ENCODE measurements around the gene ZXDB. TPM values are rescaled to one million over a fixed set of nuclear protein-coding genes. Genes with fewer than 3 reads are reported as not detected.
"Not testable (repeated sequence)": the region's sequence is repeated elsewhere in the genome, so short reads cannot be mapped to it uniquely, and the experiment has no call there.

ZXDB gene
- total RNA-seq = 10 to 100 TPM; 10.9 to 22.4 (median 11.8) TPM

- H3K36me3 ChIP-seq; H3K9me3 ChIP-seq; H3K27me3 ChIP-seq; DNase-seq (ENCODE audit: low spot score in 2 of 2); intact Hi-C loops (cut with DNase I; ENCODE audit: low total_unique reads); H3K4me1 ChIP-seq: not testable (repeated sequence)
- peak within 1 kb of the TSS; percentile 52 to 79 (median 59) for H3K4me3 ChIP-seq
- peak within 1 kb of the TSS; percentile 95 to 99 for H3K27ac ChIP-seq
Observed at GRCh38 chrX:57591284-57592159, at the start of gene ZXDB. Gene ZXDB (plus strand): TSS chrX:57592011. CDS start chrX:57592049, 38 bp downstream.

DNA sequence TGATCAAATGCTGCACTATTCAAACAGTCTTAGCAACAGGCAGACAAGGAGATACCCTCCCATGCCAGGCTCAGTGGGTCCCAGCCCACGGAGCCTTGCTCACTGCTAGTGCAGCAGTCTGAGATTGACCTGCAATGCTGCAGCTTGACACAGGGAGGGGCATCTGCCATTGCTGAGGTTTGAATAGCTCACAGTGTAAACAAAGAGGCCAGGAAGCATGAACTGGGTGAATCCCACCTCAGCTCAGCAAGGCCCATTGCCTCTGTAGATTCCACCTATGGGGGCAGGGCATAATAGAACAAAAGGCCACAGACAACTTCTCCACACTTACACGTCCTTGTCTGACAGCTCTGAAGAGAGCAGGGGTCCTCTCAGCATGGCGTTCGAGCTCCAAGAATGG, 26.6 kb upstream of the ZXDB start:
- DNase-seq (ENCODE audit: low spot score in 2 of 2) = no peak
- no peaks in the 10 kb centered on the region for H3K27me3 ChIP-seq
- H3K9me3 ChIP-seq = no peaks in the 10 kb centered on the region
- intact Hi-C loops (cut with DNase I; ENCODE audit: low total_unique reads) = no loop called here
- no peaks in the 10 kb centered on the region for H3K4me1 ChIP-seq
- H3K4me3 ChIP-seq = no peak overlapping the region
- no peak for TF ChIP-seq POLR2A (IDR thresholded peaks at IDR 0.05)
- TF ChIP-seq POLR2AphosphoS5 (IDR thresholded peaks at IDR 0.05) = no peak
- TF ChIP-seq, protein P1, sequence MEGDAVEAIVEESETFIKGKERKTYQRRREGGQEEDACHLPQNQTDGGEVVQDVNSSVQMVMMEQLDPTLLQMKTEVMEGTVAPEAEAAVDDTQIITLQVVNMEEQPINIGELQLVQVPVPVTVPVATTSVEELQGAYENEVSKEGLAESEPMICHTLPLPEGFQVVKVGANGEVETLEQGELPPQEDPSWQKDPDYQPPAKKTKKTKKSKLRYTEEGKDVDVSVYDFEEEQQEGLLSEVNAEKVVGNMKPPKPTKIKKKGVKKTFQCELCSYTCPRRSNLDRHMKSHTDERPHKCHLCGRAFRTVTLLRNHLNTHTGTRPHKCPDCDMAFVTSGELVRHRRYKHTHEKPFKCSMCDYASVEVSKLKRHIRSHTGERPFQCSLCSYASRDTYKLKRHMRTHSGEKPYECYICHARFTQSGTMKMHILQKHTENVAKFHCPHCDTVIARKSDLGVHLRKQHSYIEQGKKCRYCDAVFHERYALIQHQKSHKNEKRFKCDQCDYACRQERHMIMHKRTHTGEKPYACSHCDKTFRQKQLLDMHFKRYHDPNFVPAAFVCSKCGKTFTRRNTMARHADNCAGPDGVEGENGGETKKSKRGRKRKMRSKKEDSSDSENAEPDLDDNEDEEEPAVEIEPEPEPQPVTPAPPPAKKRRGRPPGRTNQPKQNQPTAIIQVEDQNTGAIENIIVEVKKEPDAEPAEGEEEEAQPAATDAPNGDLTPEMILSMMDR (IDR thresholded peaks at IDR 0.05) = no peak
- H3K27ac ChIP-seq = no peak overlapping the region
- no peaks in the 10 kb centered on the region for H3K36me3 ChIP-seq

DNA sequence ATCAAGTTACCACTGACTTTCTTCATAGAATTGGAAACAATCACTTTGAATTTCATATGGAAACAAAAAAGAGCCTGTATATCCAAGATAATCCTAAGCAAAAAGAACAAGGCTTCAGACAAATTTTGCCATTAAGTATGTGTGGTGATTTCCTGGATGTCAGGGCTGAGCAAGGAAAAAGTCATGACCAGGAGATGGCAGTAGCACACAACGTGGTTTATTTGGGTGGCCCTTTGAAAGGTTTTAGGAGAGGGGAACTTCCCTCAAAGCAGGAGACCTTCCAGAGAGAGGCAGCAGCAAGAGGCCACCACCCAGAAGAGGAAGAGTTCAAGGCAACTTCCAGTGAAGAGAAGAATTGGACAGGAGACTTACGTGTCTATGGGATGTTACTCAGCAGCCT, 18.1 kb upstream of the ZXDB start:
- TF ChIP-seq, protein P1 (IDR thresholded peaks at IDR 0.05) = no peak
- TF ChIP-seq POLR2A (IDR thresholded peaks at IDR 0.05) (no peak), POLR2AphosphoS5 (IDR thresholded peaks at IDR 0.05) (no peak)
- Histone ChIP-seq H3K27me3 (no peaks in the 10 kb centered on the region), H3K4me1 (no peaks in the 10 kb centered on the region), H3K27ac (no peak overlapping the region), H3K9me3 (no peaks in the 10 kb centered on the region), H3K36me3 (no peaks in the 10 kb centered on the region), H3K4me3 (no peak overlapping the region)
- DNase-seq (ENCODE audit: low spot score in 2 of 2) = no peak
- intact Hi-C loops (cut with DNase I; ENCODE audit: low total_unique reads) = no loop called here

GRCh38 chrX:57582948-57583347, 8.9 kb upstream of the ZXDB start:
- DNase-seq (ENCODE audit: low spot score in 2 of 2); H3K27ac ChIP-seq; H3K9me3 ChIP-seq; H3K4me1 ChIP-seq; H3K4me3 ChIP-seq; H3K36me3 ChIP-seq: not testable (repeated sequence)
- intact Hi-C loops (cut with DNase I; ENCODE audit: low total_unique reads) = loop anchor here (10.0 kb wide), 1 partner anchor 332 kb away; the partner anchor contains the start of gene ZXDA
- H3K27me3 ChIP-seq = peaks cover 0 to 35% of the 10 kb centered on the region in 2 donors
- TF ChIP-seq, protein P1 (IDR thresholded peaks at IDR 0.05) = peak in 1 of 3 donors; percentile 15

- no peak overlapping the region for H3K4me3 ChIP-seq
- H3K4me1 ChIP-seq = no peaks in the 10 kb centered on the region
- H3K27me3 ChIP-seq = peaks cover 0 to 35% of the 10 kb centered on the region in 2 donors
- TF ChIP-seq POLR2A (IDR thresholded peaks at IDR 0.05) = no peak
- TF ChIP-seq, protein P1 (IDR thresholded peaks at IDR 0.05) = no peak
- no peak for TF ChIP-seq POLR2AphosphoS5 (IDR thresholded peaks at IDR 0.05)
- no peak overlapping the region for H3K27ac ChIP-seq
- DNase-seq (ENCODE audit: low spot score in 2 of 2) = no peak
- no peaks in the 10 kb centered on the region for H3K9me3 ChIP-seq
- intact Hi-C loops (cut with DNase I; ENCODE audit: low total_unique reads) = loop anchor here (10.0 kb wide), 1 partner anchor 331 kb away; the partner anchor contains the start of gene ZXDA
- no peaks in the 10 kb centered on the region for H3K36me3 ChIP-seq
Observed at GRCh38 chrX:57583477-57583876, 8.3 kb upstream of the ZXDB start.

All from breast epithelium (tissue), 4 donors.